H1 (cell line): ENCODE data around the gene TEKTIP1. TPM values are rescaled to one million over a fixed set of nuclear protein-coding genes. Genes with fewer than 3 reads are reported as not detected.

Experiments
- CBX5 ChIP-seq: fragments of 300-800, 300-1000 bp; sonication (generic); IDR thresholded peaks from 2 replicates; pipeline ENCODE4 v1.7.1; 2016; ENCODE audit warnings: antibody characterized with exemption, low read length, low read depth
- CHD7 ChIP-seq: fragments of 300-600 bp; sonication (generic); IDR thresholded peaks from 2 replicates; pipeline ENCODE4 v1.7.1; 2012; ENCODE audit warnings: low read length, moderate library complexity, mild to moderate bottlenecking, inconsistent platforms; ENCODE audit not compliant: insufficient replicate concordance
- GABPA ChIP-seq: IDR thresholded peaks from 2 replicates; pipeline ENCODE4 v1.6.1; 2011; ENCODE audit warnings: mild to moderate bottlenecking, low read length, moderate library complexity, borderline replicate concordance; ENCODE audit not compliant: insufficient read depth
- JUN ChIP-seq: IDR thresholded peaks from 2 replicates; pipeline ENCODE4 v1.6.1; 2011; ENCODE audit warnings: low read depth, mild to moderate bottlenecking, improper control_type of control experiment, low read length
- RBBP5 ChIP-seq: IDR thresholded peaks from 2 replicates; pipeline ENCODE4 v1.7.1; 2012; ENCODE audit warnings: low read depth, mild to moderate bottlenecking, inconsistent platforms, low read length, moderate library complexity, borderline replicate concordance
- SAP30 ChIP-seq: fragments of 300-600 bp; sonication (generic); IDR thresholded peaks from 2 replicates; pipeline ENCODE4 v1.7.1; 2012; ENCODE audit warnings: low read length, moderate library complexity, mild to moderate bottlenecking, inconsistent platforms; ENCODE audit not compliant: insufficient read depth, insufficient replicate concordance
- SIRT6 ChIP-seq: IDR thresholded peaks from one replicate; pipeline ENCODE4 v1.7.1; 2012; ENCODE audit warnings: low read length, inconsistent platforms
- SRF ChIP-seq: IDR thresholded peaks from 2 replicates; pipeline ENCODE4 v1.6.1; 2011; ENCODE audit warnings: mild to moderate bottlenecking, low read depth, low read length, moderate library complexity
- polyA plus RNA-seq, 7 experiments: library from polyadenylated mRNA; depleted of rRNA in 3 of 7; stranded (reverse) in 5 of 7; unstranded in 2 of 7; fragments of >200 nt in 5 of 7; fragments of 200-250 nt in 2 of 7; gene quantifications; 1 replicate in 5 of 7; 2 replicates in 1 of 7; 4 replicates in 1 of 7; pipeline versions ENCODE4 v1.2.1 to v1.2.3, GENCODE V29; 2011 to 2013; ENCODE audit warnings: missing spikeins in 2 of 7, mixed read lengths in 2 of 7
- total RNA-seq: library from RNA; stranded (reverse); fragmentation: NEBNext Ultra II Directional; extraction: Animal tissue kit (Norgen Biotek cat#: 25700); gene quantifications from 2 replicates; pipeline ENCODE4 v1.2.1, GENCODE V29; 2021

Gene TEKTIP1
- total and polyA plus RNA-seq, 2 of the 8 experiments (the other 6 are each of a cell fraction or from before 2014, with no cell fraction given), result 1.1 TPM; not detected in 1

DNA sequence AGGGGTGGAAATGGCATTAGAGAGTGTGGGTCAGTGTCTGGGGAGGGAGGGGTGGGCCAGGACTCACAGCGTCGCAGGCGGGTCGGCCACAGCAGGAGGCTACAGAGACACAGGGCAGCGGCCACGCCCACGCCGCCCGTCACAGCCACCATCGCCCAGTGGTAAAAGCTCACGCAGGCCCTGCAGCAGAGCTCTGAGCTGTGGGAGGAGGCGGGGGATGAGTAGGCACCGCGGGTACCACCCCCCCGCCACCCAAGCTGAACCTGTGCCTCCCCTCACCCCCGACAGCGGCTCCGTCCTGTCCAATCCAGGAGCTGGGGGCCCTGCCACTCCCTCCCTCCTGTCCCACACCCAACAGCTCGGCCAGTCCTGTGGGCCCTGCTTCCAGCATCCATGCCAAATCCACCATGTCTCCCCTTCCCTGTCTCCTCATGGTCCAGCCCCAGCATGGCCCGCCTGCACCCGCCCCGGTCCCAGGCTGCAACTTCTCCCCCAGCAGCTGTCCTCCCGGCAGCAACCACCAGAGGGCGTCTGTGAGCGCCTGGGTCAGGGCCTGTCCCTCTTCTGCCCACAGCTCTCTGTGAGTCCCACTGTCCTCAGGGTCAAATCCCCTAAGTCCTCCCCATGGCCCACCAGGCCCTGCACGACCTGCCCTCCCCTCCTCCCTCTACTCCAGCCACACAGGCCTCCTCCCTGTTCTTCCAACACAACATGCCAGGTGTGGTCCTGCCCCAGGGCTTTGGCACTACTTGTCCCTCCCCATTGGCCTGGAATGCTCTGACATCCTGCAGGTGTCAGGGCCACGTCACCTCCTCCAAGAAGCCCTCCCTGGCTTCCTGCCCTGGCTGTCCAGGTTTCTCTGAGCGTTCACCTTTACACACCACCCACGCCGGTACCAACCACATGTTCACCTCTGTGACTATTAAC is 6.0 kb downstream of the TEKTIP1 start (continued):
- no peak for TF ChIP-seq JUN
- no peak for TF ChIP-seq SAP30
- TF ChIP-seq RBBP5, result no peak
- TF ChIP-seq GABPA, result peak; percentile 67; the same call in 1 of the 2 replicates
- no peak for TF ChIP-seq SRF
- TF ChIP-seq CHD7, result no peak
- TF ChIP-seq SIRT6, result no peak
- no peak for TF ChIP-seq CBX5
